ENCODE results near the gene RTP1. TPM values are rescaled to one million over a fixed set of nuclear protein-coding genes. Genes with fewer than 3 reads are reported as not detected.

Gene RTP1
- total RNA-seq, 2 experiments from 2014 or later, result not detected

DNA sequence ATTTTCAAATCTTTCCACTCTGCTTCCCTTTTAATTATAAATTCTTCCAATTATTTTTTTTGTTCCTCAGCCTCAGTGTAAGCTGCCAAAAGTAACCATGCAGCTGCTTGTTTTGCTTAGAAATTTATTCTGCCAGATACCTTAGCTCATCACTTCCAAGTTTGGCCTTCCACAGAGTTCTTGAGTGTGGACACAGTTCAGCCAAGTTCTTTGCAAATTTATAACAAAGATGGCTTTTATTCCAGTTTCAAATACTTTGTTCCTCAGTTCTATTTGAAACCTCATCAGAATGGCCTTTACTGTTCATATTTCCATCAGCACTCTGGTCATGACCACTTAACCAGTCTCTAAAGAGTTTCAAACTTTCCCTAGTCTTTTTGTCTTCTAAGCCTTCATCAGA lies 10.3 kb downstream of the RTP1 start:
- Mint-ChIP-seq H3K27me3 (peaks cover 18% of the 10 kb centered on the region), H3K4me1 (no peaks in the 10 kb centered on the region), H3K4me3 (no peak overlapping the region), H3K27ac (no peak overlapping the region), H3K9me3 (no peaks in the 10 kb centered on the region), H3K36me3 (ENCODE audit: low read depth) (no peaks in the 10 kb centered on the region)
- ChIA-PET CTCF (no interaction called here), POLR2A (no interaction called here)
- no peak for DNase-seq

GRCh38 chr3:187208159-187208558 lies 10.9 kb downstream of the RTP1 start:
- POLR2A ChIA-PET, result no interaction called here
- H3K9me3 Mint-ChIP-seq, result no peaks in the 10 kb centered on the region
- H3K36me3 Mint-ChIP-seq (ENCODE audit: low read depth), result no peaks in the 10 kb centered on the region
- peaks cover 15% of the 10 kb centered on the region for H3K27me3 Mint-ChIP-seq
- no peak overlapping the region for H3K27ac Mint-ChIP-seq
- no peaks in the 10 kb centered on the region for H3K4me1 Mint-ChIP-seq
- CTCF ChIA-PET, result no interaction called here
- DNase-seq, result no peak
- H3K4me3 Mint-ChIP-seq, result no peak overlapping the region

GRCh38 chr3:187209491-187209890 lies 12.2 kb downstream of the RTP1 start:
- ChIA-PET POLR2A (interaction anchor here (1.0 kb wide), 1 partner anchor 11 kb away, joined by 3 read pairs; no protein-coding TSS in a partner anchor), CTCF (interaction anchor here (1.0 kb wide), 1 partner anchor 107 kb away, joined by 4 read pairs; no protein-coding TSS in a partner anchor)
- no peaks in the 10 kb centered on the region for H3K9me3 Mint-ChIP-seq

GRCh38 chr3:187210091-187210490 lies 12.8 kb downstream of the RTP1 start:
- Mint-ChIP-seq H3K4me3 (no peak overlapping the region), H3K27ac (no peak overlapping the region), H3K9me3 (no peaks in the 10 kb centered on the region), H3K4me1 (no peaks in the 10 kb centered on the region), H3K36me3 (ENCODE audit: low read depth) (no peaks in the 10 kb centered on the region), H3K27me3 (peaks cover 13% of the 10 kb centered on the region)
- ChIA-PET POLR2A (interaction anchor here (1.0 kb wide), 1 partner anchor 10 kb away, joined by 3 read pairs; no protein-coding TSS in a partner anchor), CTCF (interaction anchor here (0.9 to 1.3 kb wide), 4 partner anchors 12 to 106 kb away, joined by 3 to 4 read pairs (median 4); partner anchors contain the start of gene RPL39L)
- no peak for DNase-seq

More at GRCh38 chr3:187209491-187209890, 12.2 kb downstream of the RTP1 start:
- DNase-seq, result no peak
- no peak overlapping the region for H3K27ac Mint-ChIP-seq
- peaks cover 14% of the 10 kb centered on the region for H3K27me3 Mint-ChIP-seq
- no peaks in the 10 kb centered on the region for H3K4me1 Mint-ChIP-seq
- H3K4me3 Mint-ChIP-seq, result no peak overlapping the region
- no peaks in the 10 kb centered on the region for H3K36me3 Mint-ChIP-seq (ENCODE audit: low read depth)

GRCh38 chr3:187210545-187211327 lies 13.4 kb downstream of the RTP1 start:
- POLR2A ChIA-PET, result interaction anchor here (1.0 kb wide), 1 partner anchor 9 kb away, joined by 3 read pairs; no protein-coding TSS in a partner anchor
- CTCF ChIA-PET, result interaction anchor here (0.9 to 1.3 kb wide), 3 partner anchors 12 to 71 kb away, joined by 3 to 4 read pairs (median 3); partner anchors contain the start of gene RPL39L
- no peaks in the 10 kb centered on the region for H3K36me3 Mint-ChIP-seq (ENCODE audit: low read depth)

GRCh38 chr3:187211532-187212195 lies 14.4 kb downstream of the RTP1 start:
- Mint-ChIP-seq H3K4me3 (no peak overlapping the region), H3K27me3 (peaks cover 17% of the 10 kb centered on the region), H3K36me3 (ENCODE audit: low read depth) (no peaks in the 10 kb centered on the region), H3K4me1 (no peaks in the 10 kb centered on the region), H3K27ac (no peak overlapping the region), H3K9me3 (no peaks in the 10 kb centered on the region)
- POLR2A ChIA-PET, result no interaction called here
- DNase-seq, result no peak
- CTCF ChIA-PET, result interaction anchor here (1.3 kb wide), 1 partner anchor 17 kb away, joined by 3 read pairs; no protein-coding TSS in a partner anchor

More at GRCh38 chr3:187210545-187211327, 13.4 kb downstream of the RTP1 start:
- Mint-ChIP-seq H3K27me3 (peaks cover 13% of the 10 kb centered on the region), H3K27ac (no peak overlapping the region), H3K9me3 (no peaks in the 10 kb centered on the region), H3K4me3 (no peak overlapping the region), H3K4me1 (no peaks in the 10 kb centered on the region)
- no peak for DNase-seq

GRCh38 chr3:187212196-187212545 lies 14.9 kb downstream of the RTP1 start:
- no peak overlapping the region for H3K27ac Mint-ChIP-seq
- POLR2A ChIA-PET, result no interaction called here
- no peaks in the 10 kb centered on the region for H3K9me3 Mint-ChIP-seq

DNA sequence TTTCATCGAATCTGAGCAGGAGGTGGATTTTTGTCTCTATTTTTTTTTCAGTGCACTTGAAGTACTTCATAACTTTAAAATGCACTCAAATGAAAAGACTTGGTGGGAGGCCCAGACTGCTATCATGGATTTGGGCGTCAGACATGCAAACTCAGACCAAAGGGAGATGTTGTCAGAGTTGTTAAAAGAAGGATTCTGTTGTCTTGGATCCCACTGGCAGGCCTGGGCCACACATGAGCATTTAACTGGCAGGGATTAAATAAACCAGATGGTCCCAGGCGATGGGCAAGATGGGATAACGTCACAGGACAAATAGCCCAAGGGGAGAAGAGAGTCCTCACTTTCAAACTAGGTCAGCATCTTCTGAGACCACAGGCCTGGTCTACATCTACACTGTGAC lies 15.4 kb downstream of the RTP1 start:
- CTCF ChIA-PET, result no interaction called here
- H3K4me1 Mint-ChIP-seq, result no peaks in the 10 kb centered on the region

More at GRCh38 chr3:187212196-187212545, 14.9 kb downstream of the RTP1 start:
- no peaks in the 10 kb centered on the region for H3K4me1 Mint-ChIP-seq
- H3K27me3 Mint-ChIP-seq, result peaks cover 19% of the 10 kb centered on the region
- H3K4me3 Mint-ChIP-seq, result no peak overlapping the region
- CTCF ChIA-PET, result no interaction called here
- no peak for DNase-seq
- H3K36me3 Mint-ChIP-seq (ENCODE audit: low read depth), result no peaks in the 10 kb centered on the region

DNA sequence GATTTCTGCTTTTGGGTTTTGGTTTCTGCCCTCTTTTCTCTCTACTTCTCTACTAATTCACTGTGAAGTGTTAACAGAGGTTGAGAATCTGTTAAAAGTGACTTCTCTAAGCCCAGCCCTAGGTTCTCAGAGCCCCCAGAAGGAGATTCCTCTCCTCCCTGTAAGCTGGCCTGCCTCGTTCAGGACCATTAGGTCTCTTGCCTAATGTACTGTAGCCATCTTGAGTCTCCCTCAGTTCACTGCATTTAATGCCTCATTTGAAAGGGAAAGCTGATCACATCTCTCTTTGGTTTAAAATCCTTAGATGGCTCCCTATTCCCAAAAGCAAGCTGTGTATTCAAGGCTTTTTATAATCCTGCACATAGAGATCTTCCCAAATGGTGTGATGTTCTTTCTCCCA lies 16.3 kb downstream of the RTP1 start:
- H3K4me3 Mint-ChIP-seq, result no peak overlapping the region
- no peak for DNase-seq
- H3K27me3 Mint-ChIP-seq, result peaks cover 23% of the 10 kb centered on the region
- POLR2A ChIA-PET, result no interaction called here
- H3K36me3 Mint-ChIP-seq (ENCODE audit: low read depth), result no peaks in the 10 kb centered on the region
- CTCF ChIA-PET, result no interaction called here
- H3K4me1 Mint-ChIP-seq, result no peaks in the 10 kb centered on the region
- H3K27ac Mint-ChIP-seq, result no peak overlapping the region
- no peaks in the 10 kb centered on the region for H3K9me3 Mint-ChIP-seq

More for the DNA sequence above, 15.4 kb downstream of the RTP1 start:
- Mint-ChIP-seq H3K4me3 (no peak overlapping the region), H3K27me3 (peaks cover 20% of the 10 kb centered on the region), H3K36me3 (ENCODE audit: low read depth) (no peaks in the 10 kb centered on the region), H3K27ac (no peak overlapping the region), H3K9me3 (no peaks in the 10 kb centered on the region)
- DNase-seq, result no peak
- POLR2A ChIA-PET, result no interaction called here

DNA sequence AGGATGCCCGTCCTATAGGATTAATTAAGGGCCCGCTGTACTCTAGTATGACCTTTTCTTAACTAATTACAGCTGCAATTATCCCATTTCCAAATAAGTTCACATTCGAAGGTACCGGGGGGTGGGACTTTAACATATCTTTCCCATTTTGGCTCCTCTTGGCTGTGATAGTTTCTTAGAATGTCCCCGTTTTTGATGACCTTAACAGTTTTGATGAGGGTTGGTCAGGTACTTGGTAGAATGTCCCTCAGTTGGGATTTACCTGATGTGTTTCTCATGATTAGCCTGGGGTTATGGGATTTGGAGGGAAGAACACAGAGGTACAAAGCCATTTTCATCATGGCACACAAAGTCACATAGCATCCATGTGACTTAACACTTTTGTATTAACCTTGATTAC lies 18.2 kb downstream of the RTP1 start:
- DNase-seq, result no peak
- Mint-ChIP-seq H3K36me3 (ENCODE audit: low read depth) (no peaks in the 10 kb centered on the region), H3K4me1 (no peaks in the 10 kb centered on the region), H3K27ac (no peak overlapping the region), H3K4me3 (no peak overlapping the region), H3K27me3 (peaks cover 20% of the 10 kb centered on the region), H3K9me3 (no peaks in the 10 kb centered on the region)
- ChIA-PET POLR2A (no interaction called here), CTCF (interaction anchor here (1.3 to 1.7 kb wide), 2 partner anchors 9 to 103 kb away, joined by 4 to 5 read pairs; no protein-coding TSS in a partner anchor)

GRCh38 chr3:187222801-187223200 lies 25.5 kb downstream of the RTP1 start:
- H3K4me3 Mint-ChIP-seq, result no peak overlapping the region
- POLR2A ChIA-PET, result no interaction called here
- no peak overlapping the region for H3K27ac Mint-ChIP-seq
- DNase-seq, result no peak
- CTCF ChIA-PET, result interaction anchor here (0.7 to 1.4 kb wide), 4 partner anchors 12 to 494 kb away, joined by 3 to 4 read pairs (median 4); no protein-coding TSS in a partner anchor
- no peaks in the 10 kb centered on the region for H3K36me3 Mint-ChIP-seq (ENCODE audit: low read depth)
- H3K4me1 Mint-ChIP-seq, result no peaks in the 10 kb centered on the region
- peaks cover 3% of the 10 kb centered on the region for H3K27me3 Mint-ChIP-seq
- no peaks in the 10 kb centered on the region for H3K9me3 Mint-ChIP-seq

GRCh38 chr3:187223799-187224198 lies 26.5 kb downstream of the RTP1 start:
- ChIA-PET CTCF (interaction anchor here (0.8 to 1.4 kb wide), 3 partner anchors 22 to 788 kb away, joined by 3 to 4 read pairs (median 3); no protein-coding TSS in a partner anchor), POLR2A (no interaction called here)
- Mint-ChIP-seq H3K9me3 (no peaks in the 10 kb centered on the region), H3K4me1 (no peaks in the 10 kb centered on the region), H3K27me3 (peaks cover 6% of the 10 kb centered on the region), H3K36me3 (ENCODE audit: low read depth) (no peaks in the 10 kb centered on the region), H3K27ac (no peak overlapping the region), H3K4me3 (no peak overlapping the region)
- DNase-seq, result no peak

- Mint-ChIP-seq H3K4me1 (no peaks in the 10 kb centered on the region), H3K27ac (no peak overlapping the region), H3K4me3 (no peak overlapping the region), H3K36me3 (ENCODE audit: low read depth) (no peaks in the 10 kb centered on the region), H3K27me3 (peaks cover 14% of the 10 kb centered on the region), H3K9me3 (no peaks in the 10 kb centered on the region)
- ChIA-PET CTCF (no interaction called here), POLR2A (no interaction called here)
- DNase-seq, result no peak
Observed at GRCh38 chr3:187227658-187228258, 30.5 kb downstream of the RTP1 start.
